Lower lobe of right lung (tissue), 2 donors: Measurements from ENCODE around the gene GPX1. TPM values are rescaled to one million over a fixed set of nuclear protein-coding genes. Genes with fewer than 3 reads are reported as not detected.

Source experiments
- ATAC-seq, 2 donors: fragments of 200-7000 bp; cut with Tn5 transposase; one replicate each; pipeline ENCODE4 v1.9.1; 2020 to 2022; ENCODE audit warnings: mild to moderate bottlenecking in 2 of 2, moderate library complexity in 2 of 2
- DNase-seq: peaks from one replicate; pipeline ENCODE4 v3.0.0-alpha.2; 2020
- H3K27ac ChIP-seq: fragments of 200-600 bp; one replicate; pipeline ENCODE4 v1.8.0; 2022
- H3K27me3 ChIP-seq: fragments of 200-600 bp; one replicate; pipeline ENCODE4 v1.8.0; 2022; ENCODE audit warnings: low read depth
- H3K36me3 ChIP-seq: fragments of 200-600 bp; one replicate; pipeline ENCODE4 v1.8.0; 2022; ENCODE audit warnings: mild to moderate bottlenecking
- H3K4me1 ChIP-seq: fragments of 200-600 bp; one replicate; pipeline ENCODE4 v1.8.0; 2022
- H3K4me3 ChIP-seq: fragments of 200-600 bp; one replicate; pipeline ENCODE4 v1.8.0; 2022; ENCODE audit warnings: mild to moderate bottlenecking
- H3K9me3 ChIP-seq: fragments of 200-600 bp; one replicate; pipeline ENCODE4 v1.8.0; 2022
- CTCF ChIP-seq: fragments of 200-600 bp; IDR thresholded peaks from one replicate; pipeline ENCODE4 v1.8.0; 2022; ENCODE audit warnings: antibody characterized with exemption, mild to moderate bottlenecking
- intact Hi-C: fragments of 100-400 bp; cut with DNase I; formaldehyde crosslinking; loops from one replicate; pipeline ENCODE4 v1.11.0; 2022
- total RNA-seq: library from RNA; stranded (reverse); fragmentation: NEBNext Ultra II Directional; extraction: Animal tissue kit (Norgen Biotek cat#: 25700); gene quantifications from one replicate; pipeline ENCODE4 v1.2.1, GENCODE V29; 2021
- donor health status: DM: no; HTN: yes; CAD: no; lungs with severe emphysema.

GPX1 gene
- total RNA-seq, 1 donor from 2014 or later: 450 TPM

GRCh38 chr3:49313896-49314688 lies 44.1 kb downstream of the GPX1 start:
- no peak overlapping the region for H3K4me3 ChIP-seq
- no peak for TF ChIP-seq CTCF
- no peaks in the 10 kb centered on the region for H3K9me3 ChIP-seq
- no peak overlapping the region for H3K27ac ChIP-seq
- intact Hi-C loops: no loop called here
- DNase-seq (no peak), ATAC-seq (no peak)
- peaks cover 98% of the 10 kb centered on the region for H3K36me3 ChIP-seq
- no peaks in the 10 kb centered on the region for H3K27me3 ChIP-seq
- H3K4me1 ChIP-seq: no peaks in the 10 kb centered on the region

- intact Hi-C loops: no loop called here
Measured at GRCh38 chr3:49311283-49311682, 46.9 kb downstream of the GPX1 start.

GRCh38 chr3:49310677-49311076 lies 47.5 kb downstream of the GPX1 start:
- no peak overlapping the region for H3K4me3 ChIP-seq
- H3K27me3 ChIP-seq: no peaks in the 10 kb centered on the region
- H3K27ac ChIP-seq: no peak overlapping the region
- intact Hi-C loops: no loop called here
- no peak for DNase-seq
- ATAC-seq: no peak
- H3K9me3 ChIP-seq: no peaks in the 10 kb centered on the region
- no peaks in the 10 kb centered on the region for H3K4me1 ChIP-seq
- no peak for TF ChIP-seq CTCF
- peaks cover 99% of the 10 kb centered on the region for H3K36me3 ChIP-seq

More at GRCh38 chr3:49311283-49311682, 46.9 kb downstream of the GPX1 start:
- Histone ChIP-seq H3K9me3 (no peaks in the 10 kb centered on the region), H3K36me3 (peaks cover 99% of the 10 kb centered on the region), H3K27ac (no peak overlapping the region), H3K4me3 (no peak overlapping the region), H3K27me3 (no peaks in the 10 kb centered on the region), H3K4me1 (no peaks in the 10 kb centered on the region)
- ATAC-seq (no peak), DNase-seq (no peak)
- TF ChIP-seq CTCF: no peak

Other genes with a start within 250 kb of the GPX1 start
- 60.4 TPM for gene USP19, start 237.5 kb downstream of the GPX1 start, total RNA-seq
- gene LAMB2, start 225.3 kb downstream of the GPX1 start, total RNA-seq: 410 TPM
- 23.4 TPM for gene CCDC71, start 192.0 kb downstream of the GPX1 start, total RNA-seq
- 34.8 TPM for gene KLHDC8B, start 186.8 kb downstream of the GPX1 start, total RNA-seq
- gene C3orf62, start 81.1 kb downstream of the GPX1 start, total RNA-seq: 10.0 TPM
- gene USP4, start 18.3 kb downstream of the GPX1 start, total RNA-seq: 71.3 TPM
- 601 TPM for gene RHOA, start 53.6 kb upstream of the GPX1 start, total RNA-seq
- 38.8 TPM for gene TCTA, start 54.1 kb upstream of the GPX1 start, total RNA-seq
- gene AMT, start 64.1 kb upstream of the GPX1 start, total RNA-seq: 8.4 TPM
- gene NICN1, start 71.0 kb upstream of the GPX1 start, total RNA-seq: 22.1 TPM
- gene DAG1, start 111.9 kb upstream of the GPX1 start, total RNA-seq: 71.5 TPM
- gene BSN, start 196.1 kb upstream of the GPX1 start, total RNA-seq: 0.35 TPM